H9 (cell line): Measurements from ENCODE around the gene DUSP16. TPM values are rescaled to one million over a fixed set of nuclear protein-coding genes. Genes with fewer than 3 reads are reported as not detected.

Experiments
- DNase-seq: peaks from one replicate; pipeline ENCODE4 v3.0.0-alpha.2; 2017
- H2AFZ ChIP-seq: one replicate; pipeline ENCODE4 v1.6.1; 2013; ENCODE audit warnings: mild to moderate bottlenecking, low read length, control low read depth, moderate library complexity
- H2AK5ac ChIP-seq: 2 replicates; pipeline ENCODE4 v1.6.1; 2013; ENCODE audit warnings: low read length, control low read depth, mixed read lengths; ENCODE audit not compliant: insufficient read length
- H2BK120ac ChIP-seq: one replicate; pipeline ENCODE4 v1.6.1; 2013; ENCODE audit warnings: low read depth, mild to moderate bottlenecking, low read length, control low read depth, inconsistent platforms; ENCODE audit not compliant: poor library complexity, severe bottlenecking
- H2BK12ac ChIP-seq: 2 replicates; pipeline ENCODE4 v1.6.1; 2013; ENCODE audit warnings: low read length, control low read depth, mixed read lengths, low read depth; ENCODE audit not compliant: insufficient read length
- H2BK15ac ChIP-seq: 2 replicates; pipeline ENCODE4 v1.6.1; 2013; ENCODE audit warnings: low read depth, low read length, control low read depth
- H2BK20ac ChIP-seq: one replicate; pipeline ENCODE4 v1.6.1; 2013; ENCODE audit warnings: low read depth, mild to moderate bottlenecking, low read length, control low read depth, inconsistent platforms; ENCODE audit not compliant: poor library complexity, severe bottlenecking
- H2BK5ac ChIP-seq: 2 replicates; pipeline ENCODE4 v1.6.1; 2013; ENCODE audit warnings: low read length, control low read depth, mixed read lengths; ENCODE audit not compliant: insufficient read length
- H3K14ac ChIP-seq: 2 replicates; pipeline ENCODE4 v1.6.1; 2013; ENCODE audit warnings: low read length, control low read depth; ENCODE audit not compliant: insufficient read depth
- H3K18ac ChIP-seq: 2 replicates; pipeline ENCODE4 v1.6.1; 2013; ENCODE audit warnings: low read depth, mild to moderate bottlenecking, mixed read lengths, low read length, control low read depth; ENCODE audit not compliant: insufficient read length
- H3K23ac ChIP-seq: 2 replicates; pipeline ENCODE4 v1.6.1; 2013; ENCODE audit warnings: low read length, control low read depth, mixed read lengths, low read depth; ENCODE audit not compliant: insufficient read length
- H3K23me2 ChIP-seq: 2 replicates; pipeline ENCODE4 v1.6.1; 2013; ENCODE audit warnings: low read depth, mild to moderate bottlenecking, mixed read lengths, low read length, control low read depth; ENCODE audit not compliant: insufficient read length, poor library complexity, severe bottlenecking
- H3K27ac ChIP-seq: 2 replicates; pipeline ENCODE4 v1.5.1; 2013; ENCODE audit warnings: low read length, control low read depth, mixed read lengths, low read depth; ENCODE audit not compliant: insufficient read length
- H3K27me3 ChIP-seq: 2 replicates; pipeline ENCODE4 v1.6.1; 2013; ENCODE audit warnings: low read length, control low read depth, inconsistent platforms; ENCODE audit not compliant: insufficient read depth
- H3K4ac ChIP-seq: 2 replicates; pipeline ENCODE4 v1.6.1; 2013; ENCODE audit warnings: low read depth, mild to moderate bottlenecking, control low read depth, inconsistent platforms, low read length, moderate library complexity
- H3K4me1 ChIP-seq: 2 replicates; pipeline ENCODE4 v1.6.1; 2013; ENCODE audit warnings: low read length, control low read depth, inconsistent platforms; ENCODE audit not compliant: insufficient read depth
- H3K4me2 ChIP-seq: 2 replicates; pipeline ENCODE4 v1.6.1; 2013; ENCODE audit warnings: low read length, control low read depth, mixed read lengths; ENCODE audit not compliant: insufficient read length, insufficient read depth
- H3K56ac ChIP-seq: 2 replicates; pipeline ENCODE4 v1.6.1; 2013; ENCODE audit warnings: low read depth, mild to moderate bottlenecking, mixed read lengths, low read length, control low read depth; ENCODE audit not compliant: insufficient read length
- H3K79me1 ChIP-seq: 2 replicates; pipeline ENCODE4 v1.6.1; 2013; ENCODE audit warnings: low read depth, mild to moderate bottlenecking, moderate library complexity, low read length, control low read depth, inconsistent platforms; ENCODE audit not compliant: insufficient read depth, poor library complexity, severe bottlenecking
- H3K79me2 ChIP-seq: 2 replicates; pipeline ENCODE4 v1.6.1; 2013; ENCODE audit warnings: low read length, control low read depth, inconsistent platforms; ENCODE audit not compliant: insufficient read depth
- H3K9ac ChIP-seq: 2 replicates; pipeline ENCODE4 v1.6.1; 2013; ENCODE audit warnings: low read length, control low read depth, mixed read lengths; ENCODE audit not compliant: insufficient read length; ENCODE audit errors: extremely low read depth
- H3K9me3 ChIP-seq: one replicate; pipeline ENCODE4 v1.6.1; 2013; ENCODE audit warnings: low read depth, low read length, inconsistent platforms; ENCODE audit not compliant: control insufficient read depth
- H3T11ph ChIP-seq: one replicate; pipeline ENCODE4 v1.6.1; 2013; ENCODE audit warnings: mild to moderate bottlenecking, low read length, control low read depth, inconsistent platforms
- H4K20me1 ChIP-seq: one replicate; pipeline ENCODE4 v1.6.1; 2013; ENCODE audit not compliant: control insufficient read depth, insufficient read length, insufficient read depth
- H4K5ac ChIP-seq: 2 replicates; pipeline ENCODE4 v1.6.1; 2013; ENCODE audit warnings: low read depth, mild to moderate bottlenecking, mixed read lengths, low read length, control low read depth; ENCODE audit not compliant: insufficient read length
- H4K8ac ChIP-seq: replicated peaks from 2 replicates; pipeline ENCODE4 v1.6.1; 2013; ENCODE audit warnings: low read length, control low read depth, mixed read lengths, low read depth; ENCODE audit not compliant: insufficient read length
- H4K91ac ChIP-seq: 2 replicates; pipeline ENCODE4 v1.6.1; 2013; ENCODE audit warnings: low read depth, mild to moderate bottlenecking, moderate library complexity, mixed read lengths, low read length, control low read depth; ENCODE audit not compliant: insufficient read length
- H3K27ac Mint-ChIP-seq, 3 experiments: 2 replicates in 2 of 3; 3 replicates in 1 of 3; pipeline ENCODE4 v1.8.0; 2020 to 2021; ENCODE audit warnings: mixed read lengths in 3 of 3, mild to moderate bottlenecking in 1 of 3, moderate library complexity in 1 of 3
- H3K27me3 Mint-ChIP-seq: 2 replicates; pipeline ENCODE4 v1.8.0; 2021; ENCODE audit warnings: low read depth, mild to moderate bottlenecking, moderate library complexity, mixed read lengths
- H3K36me3 Mint-ChIP-seq, 3 experiments: 2 replicates in 2 of 3; 3 replicates in 1 of 3; pipeline ENCODE4 v1.8.0; 2020 to 2021; ENCODE audit warnings: low read depth in 3 of 3, mixed read lengths in 3 of 3; ENCODE audit not compliant: insufficient read depth in 1 of 3
- H3K4me1 Mint-ChIP-seq, 2 experiments: 2 replicates each; pipeline ENCODE4 v1.8.0; 2020; ENCODE audit warnings: mixed read lengths in 2 of 2
- H3K4me3 Mint-ChIP-seq, 2 experiments: 2 replicates in 1 of 2; 3 replicates in 1 of 2; pipeline ENCODE4 v1.8.0; 2020 to 2021; ENCODE audit warnings: mild to moderate bottlenecking in 2 of 2, mixed read lengths in 2 of 2, moderate library complexity in 1 of 2
- H3K9me3 Mint-ChIP-seq, 2 experiments: 2 replicates in 1 of 2; 3 replicates in 1 of 2; pipeline ENCODE4 v1.8.0; 2020; ENCODE audit warnings: mild to moderate bottlenecking in 2 of 2, mixed read lengths in 2 of 2, moderate library complexity in 1 of 2
- CTCF ChIP-seq: fragments of 200-600 bp; sonication (generic); conservative IDR thresholded peaks from 3 replicates; pipeline ENCODE4 v1.8.0; 2021; ENCODE audit warnings: antibody characterized with exemption, mild to moderate bottlenecking
- WGBS: extraction: QIAGEN DNeasy Blood & Tissue Kit; methylation state at CpG from one replicate; pipeline ENCODE4 v1.1.7; 2013; ENCODE audit warnings: missing lambda C conversion rate, low lambda C conversion rate, mixed read lengths; ENCODE audit not compliant: insufficient read length; ENCODE audit errors: extremely low coverage; 5-methylcytosine and 5-hydroxymethylcytosine counted together
- total RNA-seq: library from RNA; stranded (reverse); gene quantifications from 2 replicates; pipeline ENCODE4 v1.2.1, GENCODE V29; 2021

DUSP16 gene
- total RNA-seq, 1 experiment from 2014 or later, result 64.0 TPM

DNA sequence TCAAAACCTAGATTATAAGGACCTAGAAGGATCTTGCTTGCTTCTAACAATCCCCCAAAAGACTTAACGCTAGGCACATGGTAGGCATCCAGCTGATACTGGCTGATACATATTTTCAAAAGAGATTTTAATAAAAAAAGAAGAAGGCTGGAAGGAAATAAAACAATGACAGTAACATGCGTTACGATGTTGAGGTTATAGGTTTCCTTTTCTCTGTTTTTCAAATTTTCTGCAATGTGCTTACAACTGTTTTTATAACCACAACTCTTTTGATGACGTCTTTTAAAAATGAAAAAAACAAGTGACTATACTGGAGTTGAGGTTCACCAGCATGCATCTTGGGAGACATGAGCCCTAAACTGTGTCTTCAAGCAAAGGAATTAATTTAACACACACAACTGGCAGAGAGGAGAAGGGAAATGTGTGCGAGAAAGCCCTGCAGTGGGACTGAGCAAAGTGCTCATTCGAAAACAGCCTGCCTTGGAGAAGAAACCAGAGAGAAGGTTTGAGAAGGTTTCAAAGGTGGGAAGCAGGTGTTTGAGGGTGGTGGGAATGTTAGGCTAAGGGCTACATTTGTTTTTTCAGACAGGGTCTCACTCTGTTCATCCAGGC lies 80.4 kb downstream of the DUSP16 start:
- Histone ChIP-seq H4K5ac (no peak overlapping the region), H4K8ac (no peak overlapping the region), H3K79me2 (no peaks in the 10 kb centered on the region), H3K4ac (no peak overlapping the region), H2BK20ac (no peak overlapping the region), H4K20me1 (no peaks in the 10 kb centered on the region), H3K23me2 (no peaks in the 10 kb centered on the region), H2BK5ac (no peak overlapping the region), H2BK12ac (no peak overlapping the region), H2BK120ac (no peak overlapping the region), H2AK5ac (no peak overlapping the region), H3K27me3 (no peaks in the 10 kb centered on the region), H3K79me1 (no peaks in the 10 kb centered on the region), H3K4me1 (no peaks in the 10 kb centered on the region), H3K4me2 (no peak overlapping the region), H3K56ac (no peak overlapping the region), H3K18ac (no peak overlapping the region), H4K91ac (no peak overlapping the region), H3K9ac (no peak overlapping the region), H2BK15ac (no peak overlapping the region), H3T11ph (no peak overlapping the region), H2AFZ (no peak overlapping the region), H3K14ac (no peak overlapping the region), H3K23ac (no peak overlapping the region), H3K9me3 (no peaks in the 10 kb centered on the region), H3K27ac (no peak overlapping the region)
- H3K4me1 Mint-ChIP-seq, result peaks cover 4 to 18% of the 10 kb centered on the region in 2 experiments; a peak in 3 of 4 replicates
- no peak for DNase-seq
- H3K36me3 Mint-ChIP-seq, result peaks cover 31 to 68% (median 57%) of the 10 kb centered on the region in 3 experiments; a peak in 6 of 7 replicates
- H3K27me3 Mint-ChIP-seq, result no peaks in the 10 kb centered on the region
- H3K9me3 Mint-ChIP-seq, result no peaks in the 10 kb centered on the region
- H3K27ac Mint-ChIP-seq, result peak overlapping the region in 1 of 3 experiments; percentile 4; a peak in 1 of 7 replicates
- WGBS, result no CpG with 5 or more reads among the region's 6 CpGs
- H3K4me3 Mint-ChIP-seq, result no peak overlapping the region
- no peak for TF ChIP-seq CTCF
